Measurements from ENCODE around the gene TBX3.

The TBX3 gene

DNA sequence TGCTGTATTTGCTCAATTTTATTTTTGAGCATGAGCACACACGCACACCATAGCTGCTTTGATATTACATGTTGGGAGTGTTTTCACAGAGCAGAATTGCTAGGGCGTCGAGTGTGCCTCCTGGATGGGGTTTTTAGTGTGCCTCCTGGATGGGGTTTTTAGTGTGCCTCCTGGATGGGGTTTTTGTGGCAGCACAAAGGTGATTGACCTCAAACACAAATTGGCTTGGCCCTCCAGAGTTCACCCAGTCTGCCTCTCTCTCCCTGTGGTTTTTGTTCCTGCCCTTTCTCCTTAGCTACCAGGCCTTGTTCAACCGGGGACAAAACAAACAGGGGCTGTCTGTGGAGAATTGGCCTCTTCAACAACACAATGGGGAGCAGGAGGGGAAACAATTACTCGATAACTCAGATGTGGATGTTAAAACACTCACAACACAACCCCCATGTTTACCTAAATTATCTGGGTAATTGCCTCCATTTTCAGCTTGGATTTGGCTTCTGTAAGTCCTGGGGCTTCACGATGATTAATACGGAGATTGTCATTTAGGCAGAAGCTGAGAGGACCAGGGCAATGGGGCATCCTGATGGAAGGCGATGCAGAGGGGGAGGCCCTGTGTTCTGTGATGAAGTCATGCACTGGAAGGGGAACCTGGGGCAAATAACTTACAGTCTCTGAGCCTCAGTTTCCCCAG, 26.9 kb downstream of the TBX3 start:
- H3K4me3 ChIP-seq (ENCODE audit: low read length), result no peak overlapping the region
- DNase-seq (ENCODE audit: low read depth, low spot score), result no peak

GRCh38 chr12:114655934-114656749, 27.8 kb downstream of the TBX3 start:
- no peak overlapping the region for H3K4me3 ChIP-seq (ENCODE audit: low read length)
- DNase-seq (ENCODE audit: low read depth, low spot score), result no peak

DNA sequence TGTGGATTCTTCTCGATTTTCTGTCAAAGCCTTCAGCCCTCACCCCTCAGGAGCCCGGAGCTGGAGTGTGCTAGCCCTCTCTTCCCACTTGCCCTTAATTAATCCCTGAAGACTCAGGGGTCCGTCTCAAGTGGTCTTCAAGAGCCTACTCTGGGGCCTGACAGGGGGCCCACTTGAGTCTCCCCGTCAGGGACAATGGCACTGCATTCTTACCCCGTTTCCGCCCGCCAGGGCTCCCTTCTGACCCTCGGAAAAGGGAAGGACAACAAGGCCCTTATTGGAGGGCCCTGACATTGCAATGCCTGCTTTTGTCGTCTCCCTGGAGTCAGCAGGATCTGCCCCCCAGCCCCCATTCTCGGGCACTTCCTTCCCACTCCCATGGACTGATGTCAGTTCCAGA, 34.4 kb downstream of the TBX3 start:
- DNase-seq (ENCODE audit: low read depth, low spot score), result no peak
- H3K4me3 ChIP-seq (ENCODE audit: low read length), result no peak overlapping the region

DNA sequence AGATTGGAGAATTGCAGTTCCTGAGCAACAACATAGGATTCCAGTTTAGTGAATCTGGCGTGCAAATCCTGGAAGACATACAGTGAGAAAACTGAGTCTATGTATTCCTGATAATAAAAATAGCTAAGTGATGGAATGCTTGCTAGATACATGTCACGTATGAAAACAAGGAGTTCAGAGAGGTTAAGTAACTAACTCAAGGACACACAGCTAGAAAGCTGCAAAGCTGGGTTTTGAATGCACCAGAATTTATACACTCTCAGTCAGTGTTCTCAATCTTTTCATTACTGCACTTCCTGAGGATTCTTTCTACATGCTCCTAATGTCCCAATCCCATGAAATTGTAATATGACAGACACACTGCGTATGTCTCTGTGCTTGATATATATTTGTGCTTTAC, 35.3 kb downstream of the TBX3 start:
- H3K4me3 ChIP-seq (ENCODE audit: low read length), result no peak overlapping the region
- DNase-seq (ENCODE audit: low read depth, low spot score), result no peak

- no peak for DNase-seq (ENCODE audit: low read depth, low spot score)
- H3K4me3 ChIP-seq (ENCODE audit: low read length), result no peak overlapping the region
Observed at GRCh38 chr12:114638790-114639435, 45.1 kb downstream of the TBX3 start.

DNA sequence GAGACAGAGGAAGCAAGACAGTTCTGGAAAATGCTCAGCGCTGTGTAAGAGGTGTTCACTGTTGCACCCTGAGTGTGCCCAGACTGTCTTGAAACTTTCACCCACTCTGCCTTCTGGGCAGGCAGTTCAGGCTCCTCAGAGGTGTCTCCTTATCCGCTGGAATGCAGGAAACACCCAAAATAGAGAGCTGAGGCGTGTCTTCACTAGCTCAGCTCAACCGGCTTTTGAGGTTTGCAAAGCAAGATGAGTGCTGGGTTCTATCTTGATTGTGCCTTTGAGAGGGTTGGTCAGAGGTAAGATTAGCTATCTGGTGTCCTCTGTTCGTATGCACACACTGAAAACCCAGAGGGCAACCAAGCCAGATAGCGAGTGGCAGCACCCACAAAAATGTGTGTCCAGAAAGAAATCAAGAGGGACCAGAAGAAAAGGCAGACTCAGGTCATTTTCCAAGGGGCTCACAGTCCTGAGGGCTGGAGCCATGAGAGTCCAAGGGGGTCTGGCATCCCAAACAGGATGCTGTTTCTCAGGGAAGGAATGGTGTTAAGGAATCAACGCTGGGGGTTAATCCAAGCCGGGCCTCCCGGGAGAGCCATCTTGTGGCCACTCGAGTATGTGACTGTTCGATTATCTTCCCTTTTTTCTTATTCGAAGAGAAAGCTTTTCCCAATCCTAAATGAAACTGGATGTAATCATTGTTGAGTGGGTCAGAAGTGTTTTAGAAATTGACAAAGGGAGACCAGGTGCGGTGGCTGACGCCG, 47.1 kb downstream of the TBX3 start:
- no peak for DNase-seq (ENCODE audit: low read depth, low spot score)
- no peak overlapping the region for H3K4me3 ChIP-seq (ENCODE audit: low read length)

DNA sequence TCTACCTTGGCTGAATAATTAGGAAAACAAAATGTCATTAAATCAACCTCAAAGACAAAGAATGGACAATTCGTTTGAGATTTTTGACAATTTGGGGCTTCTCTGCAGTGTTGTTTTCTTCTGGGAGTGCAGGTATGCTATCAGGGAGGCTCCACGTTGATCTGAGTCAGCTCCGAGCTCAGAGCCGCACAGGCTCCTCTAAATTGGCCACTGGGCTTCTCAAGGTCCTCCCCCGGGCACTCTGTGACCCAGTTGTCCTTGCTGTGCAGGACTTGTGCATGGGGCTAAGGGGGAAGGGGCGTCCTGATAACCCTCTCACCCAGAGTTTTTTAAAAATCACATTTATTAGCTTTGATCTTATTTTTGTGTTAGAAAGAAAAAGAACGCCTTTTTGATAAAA, 52.7 kb downstream of the TBX3 start:
- H3K4me3 ChIP-seq (ENCODE audit: low read length), result no peak overlapping the region
- DNase-seq (ENCODE audit: low read depth, low spot score), result no peak

GRCh38 chr12:114628199-114628598, 55.8 kb downstream of the TBX3 start:
- H3K4me3 ChIP-seq (ENCODE audit: low read length), result no peak overlapping the region

GRCh38 chr12:114627393-114627792, 56.6 kb downstream of the TBX3 start:
- DNase-seq (ENCODE audit: low read depth, low spot score), result no peak
- H3K4me3 ChIP-seq (ENCODE audit: low read length), result no peak overlapping the region

More at GRCh38 chr12:114628199-114628598, 55.8 kb downstream of the TBX3 start:
- DNase-seq (ENCODE audit: low read depth, low spot score), result no peak

- DNase-seq (ENCODE audit: low read depth, low spot score), result peak; percentile 55
- H3K4me3 ChIP-seq (ENCODE audit: low read length), result no peak overlapping the region
Observed at GRCh38 chr12:114625294-114625851, 58.6 kb downstream of the TBX3 start.

DNA sequence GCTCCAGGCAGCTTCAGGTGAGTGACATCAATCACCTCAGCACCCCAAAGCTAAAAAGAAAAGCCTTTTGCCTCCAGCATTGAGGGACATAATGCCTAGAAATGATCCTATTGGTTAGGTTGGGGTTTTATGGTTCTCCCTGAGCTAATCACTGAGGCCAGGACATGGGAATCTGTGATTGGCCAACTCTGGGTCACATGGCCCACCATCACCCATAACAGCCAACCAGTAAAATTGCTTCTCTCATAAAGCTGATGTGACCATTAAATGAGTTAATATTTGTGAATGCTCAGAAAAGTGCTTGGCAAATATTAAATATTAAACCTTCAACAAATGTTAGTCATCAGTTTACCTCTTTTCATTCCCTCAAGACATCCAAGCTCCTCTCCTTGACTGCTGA, 60.2 kb downstream of the TBX3 start:
- no peak for DNase-seq (ENCODE audit: low read depth, low spot score)
- H3K4me3 ChIP-seq (ENCODE audit: low read length), result no peak overlapping the region
